ENCODE data around the gene MUS81. TPM values are rescaled to one million over a fixed set of nuclear protein-coding genes. Genes with fewer than 3 reads are reported as not detected.
A peak's percentile ranks its signal among the peaks of the same experiment; 100 is the strongest.

Gene MUS81, protein sequence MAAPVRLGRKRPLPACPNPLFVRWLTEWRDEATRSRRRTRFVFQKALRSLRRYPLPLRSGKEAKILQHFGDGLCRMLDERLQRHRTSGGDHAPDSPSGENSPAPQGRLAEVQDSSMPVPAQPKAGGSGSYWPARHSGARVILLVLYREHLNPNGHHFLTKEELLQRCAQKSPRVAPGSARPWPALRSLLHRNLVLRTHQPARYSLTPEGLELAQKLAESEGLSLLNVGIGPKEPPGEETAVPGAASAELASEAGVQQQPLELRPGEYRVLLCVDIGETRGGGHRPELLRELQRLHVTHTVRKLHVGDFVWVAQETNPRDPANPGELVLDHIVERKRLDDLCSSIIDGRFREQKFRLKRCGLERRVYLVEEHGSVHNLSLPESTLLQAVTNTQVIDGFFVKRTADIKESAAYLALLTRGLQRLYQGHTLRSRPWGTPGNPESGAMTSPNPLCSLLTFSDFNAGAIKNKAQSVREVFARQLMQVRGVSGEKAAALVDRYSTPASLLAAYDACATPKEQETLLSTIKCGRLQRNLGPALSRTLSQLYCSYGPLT
- 10 to 100 TPM; 54.0 to 83.1 (median 68.3) TPM for total RNA-seq

- Histone ChIP-seq H3K27ac (peak within 1 kb of the TSS; percentile 96 to 99 (median 98)), H3K9me3 (no peaks in the 10 kb centered on the region), H3K4me1 (peaks cover 0 to 52% (median 24%) of the 10 kb centered on the region in 4 donors), H3K36me3 (peaks cover 0 to 48% (median 26%) of the 10 kb centered on the region in 3 donors), H3K27me3 (no peaks in the 10 kb centered on the region), H3K4me3 (peak within 1 kb of the TSS; percentile 69 to 91 (median 88))
- WGBS, 2 donors: 0 to 1% methylated on average over 52 to 53 of the region's 78 CpGs
- peak; percentile 83 to 91 for TF ChIP-seq EP300 (IDR thresholded peaks at IDR 0.05)
- TF ChIP-seq CTCF (IDR thresholded peaks at IDR 0.05): peak; percentile 77 to 95 (median 89)
- peak; percentile 45 to 70 for TF ChIP-seq POLR2A (IDR thresholded peaks at IDR 0.05)
- DNase-seq (ENCODE audit: low spot score in 2 of 2): peak; percentile 97 to 99
Measured at GRCh38 chr11:65860278-65861164, at the start of gene MUS81. Gene MUS81, plus strand, starts transcription at chr11:65860433. Its CDS starts 321 bp downstream, at chr11:65860754.

- 49 to 62% methylated on average over 19 of the region's 19 CpGs for WGBS, 2 donors
- Histone ChIP-seq H3K27me3 (no peaks in the 10 kb centered on the region), H3K9me3 (no peaks in the 10 kb centered on the region), H3K4me1 (peaks cover 0 to 10% (median 1%) of the 10 kb centered on the region in 4 donors), H3K4me3 (no peak overlapping the region), H3K36me3 (no peaks in the 10 kb centered on the region), H3K27ac (no peak overlapping the region)
- TF ChIP-seq POLR2A (IDR thresholded peaks at IDR 0.05) (no peak), EP300 (IDR thresholded peaks at IDR 0.05) (no peak), CTCF (IDR thresholded peaks at IDR 0.05) (no peak)
- no peak for DNase-seq (ENCODE audit: low spot score in 2 of 2)
Measured at GRCh38 chr11:65811764-65812475, 48.3 kb upstream of the MUS81 start.

DNA sequence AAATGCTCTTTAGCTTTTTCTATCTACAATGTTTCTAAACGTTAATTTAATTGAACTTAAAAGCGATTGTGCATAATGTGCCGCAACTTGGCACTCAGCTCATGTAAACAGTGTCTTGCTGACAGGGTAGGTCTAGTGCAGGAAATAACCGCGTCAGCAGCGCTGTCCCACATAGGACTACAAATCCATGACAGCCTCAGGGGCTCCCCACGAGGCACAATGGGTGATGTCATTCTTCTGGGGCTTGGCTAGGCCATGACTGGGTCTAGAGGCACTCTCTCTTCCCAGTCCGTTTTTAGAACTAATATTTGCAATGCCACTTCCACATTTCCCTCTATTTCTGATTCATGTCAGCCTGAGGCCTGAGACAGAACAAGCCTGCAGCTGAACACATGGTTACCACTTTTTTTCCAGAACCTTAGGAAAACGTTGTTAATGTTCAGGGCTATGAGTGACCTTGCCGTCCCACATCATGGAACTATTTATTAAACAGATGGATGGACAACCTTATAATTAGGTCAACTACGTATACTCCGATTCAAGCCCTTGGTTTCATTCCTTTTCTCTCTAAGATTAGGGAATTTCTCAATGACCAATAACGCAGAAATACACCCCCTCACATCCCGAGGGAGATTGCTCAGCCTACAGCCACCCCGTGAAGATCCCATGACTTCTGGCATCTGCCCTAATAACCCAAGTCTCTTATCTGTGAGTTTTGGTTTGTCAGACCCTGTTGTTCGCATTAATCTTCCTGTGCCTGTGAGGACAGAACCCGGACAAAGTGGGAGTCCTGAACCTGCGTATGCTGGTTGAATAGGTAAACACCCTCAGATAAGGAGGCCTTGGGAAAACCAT lies 45.9 kb upstream of the MUS81 start:
- DNase-seq (ENCODE audit: low spot score in 2 of 2): no peak
- no peaks in the 10 kb centered on the region for H3K27me3 ChIP-seq
- TF ChIP-seq EP300 (IDR thresholded peaks at IDR 0.05): no peak
- TF ChIP-seq CTCF (IDR thresholded peaks at IDR 0.05): no peak
- TF ChIP-seq POLR2A (IDR thresholded peaks at IDR 0.05): no peak
- H3K36me3 ChIP-seq: no peaks in the 10 kb centered on the region
- H3K27ac ChIP-seq: no peak overlapping the region
- no peaks in the 10 kb centered on the region for H3K9me3 ChIP-seq
- H3K4me1 ChIP-seq: peaks cover 0 to 23% (median 9%) of the 10 kb centered on the region in 4 donors
- WGBS, 2 donors: 57 to 69% methylated on average over 18 of the region's 18 CpGs
- H3K4me3 ChIP-seq: no peak overlapping the region

- DNase-seq (ENCODE audit: low spot score in 2 of 2): no peak
- no peak for TF ChIP-seq EP300 (IDR thresholded peaks at IDR 0.05)
- TF ChIP-seq CTCF (IDR thresholded peaks at IDR 0.05): no peak
- no peak for TF ChIP-seq POLR2A (IDR thresholded peaks at IDR 0.05)
- no peak overlapping the region for H3K27ac ChIP-seq
- H3K27me3 ChIP-seq: no peaks in the 10 kb centered on the region
- H3K4me3 ChIP-seq: no peak overlapping the region
- no peaks in the 10 kb centered on the region for H3K9me3 ChIP-seq
- H3K36me3 ChIP-seq: no peaks in the 10 kb centered on the region
- peaks cover 0 to 23% (median 9%) of the 10 kb centered on the region in 4 donors for H3K4me1 ChIP-seq
- 85 to 90% methylated on average over 16 of the region's 16 CpGs for WGBS, 2 donors
Measured at GRCh38 chr11:65814986-65815565, 45.2 kb upstream of the MUS81 start.

All from tibial nerve (tissue), 4 donors.